Epithelial cell of esophagus (primary cell): Measurements from ENCODE around the gene HELZ.
"Not testable (repeated sequence)": the region's sequence is repeated elsewhere in the genome, so short reads cannot be mapped to it uniquely, and the experiment has no call there.

ENCODE experiments used
- DNase-seq: peaks from one replicate; pipeline ENCODE4 v3.0.0; 2010; ENCODE audit warnings: low read depth
- H3K4me3 ChIP-seq: 2 replicates; pipeline ENCODE4 v1.5.1; 2011; ENCODE audit warnings: mild to moderate bottlenecking, low read length, control low read depth
- TF ChIP-seq, protein P1 (sequence below): IDR thresholded peaks from 2 replicates; pipeline ENCODE4 v1.5.1; 2011; ENCODE audit warnings: low read depth, mild to moderate bottlenecking, low read length, control low read depth, inconsistent platforms; ENCODE audit not compliant: insufficient read depth; ENCODE audit errors: missing control alignments

HELZ gene

DNA sequence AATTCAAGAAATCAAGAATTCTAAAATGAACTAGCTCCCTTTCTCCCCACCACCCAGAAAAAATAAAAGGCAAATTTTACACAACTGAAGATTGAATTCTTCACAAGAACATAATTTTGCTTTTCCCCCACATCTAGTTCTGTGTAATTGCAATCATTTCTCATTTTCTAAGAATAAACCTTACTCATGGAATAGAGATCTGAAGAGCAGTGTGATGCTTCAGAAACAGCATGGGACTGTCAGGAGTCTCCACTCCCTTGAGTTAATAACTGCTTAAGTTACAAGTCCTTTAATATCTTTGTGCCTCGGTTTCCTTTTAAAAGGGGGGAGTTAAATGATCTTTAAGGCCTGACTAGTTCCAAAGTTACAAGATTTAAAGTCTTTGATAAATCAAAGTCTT is 147.0 kb downstream of the HELZ start:
- H3K4me3 ChIP-seq: no peak overlapping the region
- TF ChIP-seq, protein P1, sequence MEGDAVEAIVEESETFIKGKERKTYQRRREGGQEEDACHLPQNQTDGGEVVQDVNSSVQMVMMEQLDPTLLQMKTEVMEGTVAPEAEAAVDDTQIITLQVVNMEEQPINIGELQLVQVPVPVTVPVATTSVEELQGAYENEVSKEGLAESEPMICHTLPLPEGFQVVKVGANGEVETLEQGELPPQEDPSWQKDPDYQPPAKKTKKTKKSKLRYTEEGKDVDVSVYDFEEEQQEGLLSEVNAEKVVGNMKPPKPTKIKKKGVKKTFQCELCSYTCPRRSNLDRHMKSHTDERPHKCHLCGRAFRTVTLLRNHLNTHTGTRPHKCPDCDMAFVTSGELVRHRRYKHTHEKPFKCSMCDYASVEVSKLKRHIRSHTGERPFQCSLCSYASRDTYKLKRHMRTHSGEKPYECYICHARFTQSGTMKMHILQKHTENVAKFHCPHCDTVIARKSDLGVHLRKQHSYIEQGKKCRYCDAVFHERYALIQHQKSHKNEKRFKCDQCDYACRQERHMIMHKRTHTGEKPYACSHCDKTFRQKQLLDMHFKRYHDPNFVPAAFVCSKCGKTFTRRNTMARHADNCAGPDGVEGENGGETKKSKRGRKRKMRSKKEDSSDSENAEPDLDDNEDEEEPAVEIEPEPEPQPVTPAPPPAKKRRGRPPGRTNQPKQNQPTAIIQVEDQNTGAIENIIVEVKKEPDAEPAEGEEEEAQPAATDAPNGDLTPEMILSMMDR: no peak
- no peak for DNase-seq

DNA sequence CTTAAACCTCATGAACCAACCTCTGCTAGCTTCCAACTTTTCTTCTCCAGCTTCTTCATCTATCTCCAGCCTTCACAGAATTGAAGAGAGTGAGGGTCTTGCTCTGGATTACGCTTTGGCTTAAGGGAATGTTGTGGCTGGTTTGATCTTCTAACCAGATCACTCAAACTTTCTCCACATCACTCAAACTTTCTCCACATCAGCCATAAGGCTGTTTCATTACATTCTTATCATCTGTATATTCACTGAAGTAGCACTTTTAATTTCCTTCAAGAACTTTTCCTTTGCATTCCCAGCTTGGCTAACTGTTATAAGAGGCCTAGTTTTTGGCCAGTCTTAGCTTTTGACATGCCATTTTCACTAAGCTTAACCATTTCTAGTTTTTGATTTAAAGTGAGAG is 148.4 kb downstream of the HELZ start:
- TF ChIP-seq, protein P1: no peak
- H3K4me3 ChIP-seq: no peak overlapping the region
- DNase-seq: no peak

DNA sequence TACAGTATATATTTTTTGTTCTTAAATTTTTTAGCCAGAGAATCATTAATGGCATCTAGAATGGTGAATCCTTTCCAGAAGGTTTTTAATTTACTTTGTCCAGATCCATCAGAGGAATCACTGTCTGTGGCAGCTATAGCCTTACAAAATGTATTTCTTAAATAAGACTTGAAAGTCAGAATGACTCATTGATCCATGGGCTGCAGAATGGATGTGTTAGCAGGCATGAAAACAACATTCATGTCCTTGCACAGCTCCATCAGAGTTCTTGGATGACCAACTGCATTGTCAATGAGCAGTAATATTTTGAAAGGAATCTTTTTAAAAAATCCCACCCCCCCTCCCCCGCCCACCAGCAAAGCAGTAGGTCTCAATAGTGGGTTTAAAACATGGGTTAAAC is 149.2 kb downstream of the HELZ start:
- peak; percentile 66 for DNase-seq
- TF ChIP-seq, protein P1: no peak
- no peak overlapping the region for H3K4me3 ChIP-seq

DNA sequence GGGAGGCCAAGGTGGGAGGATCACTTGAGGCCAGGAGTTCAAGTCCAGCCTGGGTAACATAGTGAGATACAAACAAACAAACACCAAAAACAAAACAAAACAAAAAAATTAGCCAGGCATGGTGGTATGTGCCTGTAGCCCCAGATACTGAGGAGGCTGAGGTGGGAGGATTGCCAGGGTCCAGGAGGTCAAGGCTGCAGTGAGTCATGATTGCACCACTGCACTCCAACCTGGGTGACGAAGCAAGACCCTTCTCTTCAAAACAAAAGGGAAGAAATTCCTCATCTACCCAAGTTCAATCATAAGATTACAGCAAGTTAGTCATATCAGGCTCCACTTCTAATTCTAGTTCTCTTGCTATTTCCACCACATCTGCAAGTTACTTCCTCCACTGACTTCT is 149.7 kb downstream of the HELZ start:
- not testable (repeated sequence) for H3K4me3 ChIP-seq
- DNase-seq: peak; percentile 3

DNA sequence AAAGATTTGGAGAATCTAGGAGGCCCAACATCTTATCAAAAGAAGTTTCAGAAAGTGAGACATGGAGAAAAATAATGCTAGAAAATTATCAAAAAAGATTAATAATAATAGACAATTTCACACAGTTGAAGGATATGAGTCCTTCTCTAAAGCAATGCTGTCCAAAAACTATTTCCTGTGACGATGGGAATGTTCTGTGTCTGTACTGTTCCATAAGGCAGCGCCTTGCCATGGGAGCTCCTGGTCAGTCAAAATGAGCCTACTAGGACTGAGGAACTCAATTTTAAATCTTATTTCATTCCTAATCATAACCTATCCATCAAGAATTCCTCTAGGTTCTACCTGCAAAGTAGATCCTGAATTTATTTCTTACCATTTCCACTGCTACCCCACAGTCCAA is 151.6 kb downstream of the HELZ start:
- H3K4me3 ChIP-seq: no peak overlapping the region
- TF ChIP-seq, protein P1: no peak
- DNase-seq: no peak

DNA sequence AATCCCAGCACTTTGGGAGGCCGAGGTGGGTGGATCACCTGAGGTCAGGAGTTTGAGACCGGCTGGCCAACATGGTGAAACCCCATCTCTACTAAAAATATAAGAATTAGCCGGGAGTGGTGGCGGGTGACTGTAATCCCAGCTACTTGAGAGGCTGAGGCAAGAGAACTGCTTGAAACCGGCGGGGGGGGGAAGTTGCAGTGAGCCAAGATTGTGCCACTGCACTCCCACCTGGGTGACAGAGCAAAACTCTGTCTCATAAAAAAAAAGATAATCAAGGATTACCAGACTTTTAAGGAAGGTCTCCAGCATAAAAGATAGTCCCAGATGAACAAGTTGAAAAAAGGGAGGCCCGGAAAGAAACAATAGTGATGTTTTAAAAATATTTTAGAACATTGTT is 152.3 kb downstream of the HELZ start:
- DNase-seq, H3K4me3 ChIP-seq: not testable (repeated sequence)

DNA sequence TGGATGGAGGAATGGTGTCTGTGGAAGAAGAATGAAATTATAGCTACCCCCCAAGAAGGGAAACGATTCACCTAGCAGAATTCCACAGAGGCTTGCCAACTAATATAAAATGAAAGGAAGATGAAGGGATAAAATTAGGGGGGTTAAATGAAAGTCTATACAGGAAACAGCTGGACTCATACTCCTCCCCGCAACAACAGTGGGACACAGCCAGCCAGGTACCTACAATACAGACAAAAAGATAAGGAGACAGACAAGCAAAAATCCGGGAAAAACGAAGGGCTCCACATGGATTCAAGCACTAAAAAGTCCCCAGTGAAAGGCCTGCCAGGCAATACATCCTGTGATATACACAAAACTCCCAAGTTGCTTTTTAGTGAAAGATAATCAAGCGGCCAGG is 152.7 kb downstream of the HELZ start:
- TF ChIP-seq, protein P1: no peak
- no peak for DNase-seq
- no peak overlapping the region for H3K4me3 ChIP-seq

DNA sequence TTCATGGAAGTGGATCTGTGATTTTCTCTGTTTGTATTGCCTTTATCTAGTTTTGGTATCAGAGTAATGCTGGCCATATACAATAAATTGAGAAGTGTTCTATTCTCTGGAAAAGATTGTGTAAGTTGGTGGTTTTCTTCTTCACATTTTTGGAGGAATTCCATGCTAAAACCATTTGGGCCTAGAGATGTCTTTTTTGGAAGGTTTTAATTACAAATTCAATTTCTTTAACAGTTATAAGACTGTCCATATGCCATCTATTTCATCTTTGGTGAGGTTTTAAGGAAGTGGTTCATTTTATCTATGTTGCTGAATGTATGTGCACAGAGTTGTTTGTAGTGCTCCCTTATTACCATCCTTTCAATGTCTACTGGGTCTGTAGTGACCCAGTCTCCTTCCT is 154.7 kb downstream of the HELZ start:
- no peak overlapping the region for H3K4me3 ChIP-seq
- DNase-seq: no peak
- TF ChIP-seq, protein P1: no peak
